ENCODE data around the gene C6orf132.

DNA sequence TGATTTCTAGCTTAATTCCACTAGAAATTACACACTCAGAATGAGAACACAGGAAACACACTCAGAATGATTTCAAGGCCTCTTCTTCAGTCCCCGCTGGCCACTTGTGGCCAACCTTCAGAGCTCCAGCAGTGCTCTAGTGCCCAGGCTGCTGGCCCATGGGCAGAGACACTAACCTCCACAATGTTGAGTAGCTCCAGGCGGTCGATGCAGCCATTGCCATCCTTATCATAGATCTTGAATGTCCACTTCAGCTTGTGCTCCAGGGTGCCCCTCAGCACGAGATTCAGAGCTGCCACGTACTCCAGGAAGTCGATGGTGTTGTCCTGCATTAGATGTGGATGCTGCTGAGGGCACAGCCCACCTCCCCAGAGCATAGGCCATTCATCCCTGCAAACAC is 46.0 kb upstream of the C6orf132 start:
- no peak for TF ChIP-seq POLR2A (IDR thresholded peaks at IDR 0.05; ENCODE audit: low read length)
- no peak for TF ChIP-seq GATA1 (IDR thresholded peaks at IDR 0.05; ENCODE audit: low read depth, low read length)
